GM19372 (cell line): ENCODE measurements around the gene FAAH2.
"Not testable (repeated sequence)": the region's sequence is repeated elsewhere in the genome, so short reads cannot be mapped to it uniquely, and the experiment has no call there.

ENCODE experiments used
- ATAC-seq: cut with Tn5 transposase; IDR thresholded peaks from one replicate; pipeline ENCODE4 v1.9.1; 2021; ENCODE audit warnings: mild to moderate bottlenecking, low read depth, moderate library complexity; ENCODE audit not compliant: unreplicated experiment

FAAH2 gene, protein sequence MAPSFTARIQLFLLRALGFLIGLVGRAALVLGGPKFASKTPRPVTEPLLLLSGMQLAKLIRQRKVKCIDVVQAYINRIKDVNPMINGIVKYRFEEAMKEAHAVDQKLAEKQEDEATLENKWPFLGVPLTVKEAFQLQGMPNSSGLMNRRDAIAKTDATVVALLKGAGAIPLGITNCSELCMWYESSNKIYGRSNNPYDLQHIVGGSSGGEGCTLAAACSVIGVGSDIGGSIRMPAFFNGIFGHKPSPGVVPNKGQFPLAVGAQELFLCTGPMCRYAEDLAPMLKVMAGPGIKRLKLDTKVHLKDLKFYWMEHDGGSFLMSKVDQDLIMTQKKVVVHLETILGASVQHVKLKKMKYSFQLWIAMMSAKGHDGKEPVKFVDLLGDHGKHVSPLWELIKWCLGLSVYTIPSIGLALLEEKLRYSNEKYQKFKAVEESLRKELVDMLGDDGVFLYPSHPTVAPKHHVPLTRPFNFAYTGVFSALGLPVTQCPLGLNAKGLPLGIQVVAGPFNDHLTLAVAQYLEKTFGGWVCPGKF

DNA sequence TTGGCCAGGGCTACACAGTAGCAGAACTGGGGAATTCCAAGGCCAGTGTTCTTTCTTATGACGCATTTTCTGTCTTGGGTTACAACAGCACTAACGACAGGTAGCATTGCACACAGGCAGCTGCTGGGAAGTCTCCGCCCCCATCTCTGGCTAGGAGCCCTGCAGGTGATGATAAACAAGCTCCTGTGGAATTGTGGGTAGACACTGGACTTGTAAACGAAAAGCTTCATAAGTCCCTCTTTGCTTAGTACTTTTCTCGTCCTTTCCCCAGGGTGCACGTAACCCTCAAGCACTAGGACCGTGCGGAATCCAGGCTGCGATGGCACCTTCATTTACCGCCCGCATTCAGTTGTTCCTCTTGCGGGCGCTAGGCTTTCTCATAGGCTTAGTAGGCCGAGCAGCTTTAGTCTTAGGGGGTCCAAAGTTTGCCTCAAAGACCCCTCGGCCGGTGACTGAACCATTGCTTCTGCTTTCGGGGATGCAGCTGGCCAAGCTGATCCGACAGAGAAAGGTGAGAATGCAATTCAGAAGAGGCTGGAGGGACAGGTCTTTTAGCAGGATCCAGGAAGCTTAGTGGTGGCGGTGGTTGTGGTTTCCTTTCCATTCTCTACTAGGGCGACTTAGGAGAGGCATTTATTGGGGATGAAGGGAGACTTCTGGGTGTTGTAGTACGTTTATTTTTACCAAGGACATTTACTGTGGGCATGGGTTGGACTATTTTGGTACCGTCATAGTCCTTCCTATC is at the start of gene FAAH2:
Gene FAAH2 (plus strand): TSS at position 200 of the 745 bp plus-strand sequence. CDS start 120 bp downstream, at position 320.
- ATAC-seq, result peak; percentile 89

DNA sequence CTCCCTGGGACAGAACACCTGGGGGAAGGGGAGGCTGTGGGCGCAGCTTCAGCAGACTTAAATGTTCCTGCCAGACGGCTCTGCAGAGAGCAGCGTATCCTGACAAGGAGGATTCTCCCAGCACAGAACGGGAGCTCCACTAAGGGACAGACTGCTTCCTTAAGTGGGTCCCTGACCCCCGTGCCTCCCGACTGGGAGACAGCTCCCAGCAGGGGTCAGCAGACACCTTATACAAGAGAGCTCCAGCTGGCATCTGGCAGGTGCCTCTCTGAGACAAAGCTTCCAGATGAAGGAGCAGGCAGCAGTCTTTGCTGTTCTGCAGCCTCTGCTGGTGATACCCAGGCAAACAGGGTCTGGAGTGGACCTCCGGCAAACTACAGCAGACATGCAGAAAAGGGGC is 44.5 kb upstream of the FAAH2 start:
- ATAC-seq, result no peak

DNA sequence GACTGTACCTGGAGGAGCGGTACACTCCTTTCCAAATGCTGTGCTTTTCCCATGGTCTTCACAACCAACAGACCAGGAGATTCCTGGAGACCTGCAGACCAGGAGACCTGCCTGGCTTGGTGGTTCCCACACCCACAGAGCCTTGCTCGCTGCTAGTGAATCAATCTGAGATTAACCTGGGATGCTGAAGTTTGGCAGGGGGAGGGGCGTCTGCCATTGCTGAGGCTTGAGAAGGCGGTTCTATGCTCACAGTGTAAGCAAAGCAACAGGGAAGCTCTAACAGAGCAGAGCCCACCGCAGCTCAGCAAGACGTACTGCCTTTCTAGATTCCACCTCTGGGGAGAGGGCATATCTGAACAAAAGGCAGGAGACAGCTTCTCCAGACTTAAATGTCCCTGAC is 34.5 kb upstream of the FAAH2 start:
- no peak for ATAC-seq

DNA sequence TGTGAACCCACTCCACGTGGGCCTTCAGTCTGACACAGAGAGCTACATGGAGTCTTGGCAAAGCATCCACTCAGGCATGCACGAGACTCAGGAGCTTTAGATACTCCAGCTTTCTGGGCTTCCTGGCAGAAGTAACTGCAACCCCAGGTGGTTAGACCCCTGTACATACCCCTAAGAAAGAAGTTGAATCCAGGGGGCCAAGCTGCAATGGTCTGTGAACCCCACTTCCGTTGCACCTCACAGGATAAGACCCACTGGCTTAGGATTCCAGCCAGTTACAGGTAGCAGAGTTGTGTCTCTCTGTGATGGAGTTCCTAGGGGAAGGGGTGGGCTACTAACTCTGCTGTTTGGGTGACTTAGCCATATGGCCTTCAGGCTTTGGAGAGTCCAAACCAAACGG is 21.4 kb upstream of the FAAH2 start:
- ATAC-seq, result no peak

DNA sequence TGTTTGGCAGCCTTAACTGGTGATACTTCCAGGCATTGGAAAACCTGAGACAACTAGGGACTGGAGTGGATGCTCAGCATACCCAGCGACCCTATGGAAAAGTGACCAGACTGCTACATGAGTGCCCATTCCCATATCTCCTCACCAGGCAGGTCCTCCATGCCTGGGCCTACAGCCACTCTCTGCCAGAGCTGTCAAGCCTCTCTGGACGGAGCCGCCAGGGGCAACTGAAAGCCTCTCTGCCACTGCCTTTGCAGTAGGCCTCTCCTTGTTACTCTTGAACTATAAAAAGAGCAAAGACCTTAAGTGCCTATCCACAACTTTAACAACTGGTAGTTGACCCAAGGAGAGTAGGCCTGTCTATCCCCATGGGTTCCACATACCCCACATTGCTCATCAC is 20.2 kb upstream of the FAAH2 start:
- no peak for ATAC-seq

DNA sequence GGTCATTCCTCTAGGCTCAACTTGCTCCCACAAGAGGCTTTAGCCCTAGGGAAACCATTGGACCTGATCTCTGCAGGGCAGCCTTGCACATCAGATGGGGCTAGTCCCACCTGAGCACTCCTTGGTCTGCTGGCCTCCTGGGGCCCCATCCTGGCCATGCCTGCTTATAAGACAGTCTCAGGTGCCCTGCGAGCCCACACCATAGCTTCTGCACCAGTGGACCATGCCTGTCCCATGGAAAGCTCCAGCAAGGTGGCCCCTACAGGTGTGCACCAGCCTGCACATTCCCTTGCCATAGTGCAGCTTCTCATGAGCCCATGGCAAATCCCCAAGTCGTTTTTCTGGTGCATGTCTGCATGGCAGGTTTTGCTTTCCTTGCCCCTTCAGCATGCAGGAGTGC is 19.6 kb upstream of the FAAH2 start:
- ATAC-seq, result no peak

DNA sequence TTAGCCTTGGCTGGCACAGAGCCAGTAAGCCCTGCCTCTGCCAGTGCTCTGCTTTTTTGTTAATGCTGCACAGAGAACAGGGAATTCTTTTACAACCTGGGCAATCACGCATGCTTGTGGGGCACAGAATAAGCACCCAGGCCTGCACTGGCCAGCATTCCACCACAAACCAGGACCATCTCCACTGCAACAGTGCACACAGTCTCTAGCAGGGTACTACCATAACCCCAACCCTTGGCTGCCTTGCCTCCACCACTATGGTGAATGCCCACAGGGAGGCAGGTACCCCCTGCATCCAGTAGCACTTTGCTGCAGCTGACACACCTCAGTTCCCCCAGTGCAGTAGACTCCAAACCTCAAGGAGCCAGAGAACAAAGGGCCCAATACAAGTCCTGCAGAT is 19.2 kb upstream of the FAAH2 start:
- ATAC-seq, result no peak

DNA sequence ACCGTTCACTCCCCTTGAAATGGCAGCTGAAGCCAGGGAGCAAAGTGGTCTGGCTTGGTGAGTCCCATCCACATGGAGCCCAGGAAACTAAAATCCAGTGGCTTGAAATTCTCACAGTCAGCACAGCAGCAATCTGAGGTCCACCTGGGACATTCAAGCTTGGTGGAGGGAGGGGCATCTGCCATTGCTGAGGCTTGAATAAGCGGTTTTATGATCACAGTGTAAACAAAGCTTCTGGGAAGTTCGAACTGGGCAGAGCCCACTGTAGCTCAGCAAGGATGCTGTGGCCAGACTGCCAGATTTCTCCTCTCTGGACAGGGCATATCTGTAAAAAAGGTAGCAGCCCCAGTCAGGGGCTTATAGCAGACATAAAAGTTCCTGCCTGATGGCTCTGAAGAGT is 15.5 kb upstream of the FAAH2 start:
- ATAC-seq, result no peak

DNA sequence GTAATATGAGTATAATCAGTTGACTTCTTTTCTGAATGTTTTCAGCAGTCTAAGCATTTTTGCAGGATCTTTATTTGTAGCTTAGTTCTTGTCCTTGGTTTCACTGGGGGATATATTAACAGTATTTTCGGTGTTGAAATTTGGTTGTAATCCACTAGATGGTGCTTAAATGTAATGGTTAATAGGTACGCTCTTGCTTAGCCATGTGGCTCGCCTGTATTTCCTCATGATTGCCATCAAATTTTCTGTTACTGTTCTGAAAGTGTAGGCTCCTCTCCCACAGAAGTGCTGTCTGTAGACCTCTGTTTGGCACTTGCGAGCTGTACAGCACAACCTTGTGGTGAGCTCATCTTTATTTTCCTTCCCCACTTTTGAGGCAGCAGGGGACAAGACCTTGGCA is 3.9 kb upstream of the FAAH2 start:
- ATAC-seq, result no peak

DNA sequence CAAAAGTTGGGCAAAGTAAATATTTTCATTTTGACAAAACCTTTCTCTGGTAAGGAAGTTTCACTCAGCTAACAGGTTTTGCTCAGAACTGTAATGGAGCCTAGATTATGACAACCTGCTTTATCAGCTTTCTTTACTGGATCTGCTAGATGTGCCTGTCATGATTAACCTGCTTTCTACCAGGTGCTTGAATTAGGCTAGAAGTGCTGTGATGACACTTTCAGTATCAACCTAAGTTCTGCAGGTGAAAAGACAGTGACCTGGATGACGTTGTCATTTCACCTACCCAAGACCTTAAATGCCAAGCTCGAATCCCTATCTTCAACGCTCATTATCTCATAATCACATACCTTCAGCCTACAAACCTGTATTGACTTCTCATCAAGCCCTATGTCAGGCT is 1.5 kb upstream of the FAAH2 start:
- ATAC-seq, result no peak

DNA sequence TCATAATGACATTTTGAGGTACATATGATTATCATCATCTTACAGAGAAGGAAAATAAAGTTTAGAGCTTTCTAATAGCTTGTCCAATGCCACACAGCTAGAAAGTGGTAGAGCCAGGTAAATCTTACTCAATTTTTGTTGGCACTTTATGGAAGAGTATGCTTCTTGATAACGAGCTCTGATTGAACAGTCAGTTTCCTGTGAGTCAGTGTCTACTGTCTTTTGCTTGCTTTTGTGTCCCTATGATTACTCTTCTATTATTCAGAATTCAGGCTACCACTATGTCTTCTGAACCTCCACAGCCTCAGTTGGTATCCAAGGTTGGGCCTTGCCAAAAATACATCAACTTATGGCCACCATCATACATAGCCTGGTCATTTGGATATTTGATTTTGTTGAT is 2.6 kb downstream of the FAAH2 start:
- ATAC-seq, result no peak

DNA sequence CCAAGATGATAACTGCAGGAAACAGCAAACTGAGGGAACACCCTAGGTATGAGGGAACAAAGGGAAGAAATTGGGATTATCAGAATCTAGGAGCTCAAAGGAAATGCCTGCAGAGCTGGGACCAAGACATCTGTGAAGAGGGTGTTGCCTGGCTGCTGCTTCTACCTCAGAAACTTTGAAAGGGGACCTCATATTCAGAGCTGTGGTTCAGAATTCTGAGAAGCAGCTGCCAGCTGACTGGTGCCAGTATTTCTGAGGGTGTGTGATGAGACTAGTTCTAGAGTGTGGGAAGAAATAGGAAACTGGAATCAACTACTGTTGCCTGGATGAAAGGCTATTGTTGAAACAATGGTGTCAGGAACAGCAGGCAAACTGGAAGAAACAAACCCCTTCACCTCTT is 8.5 kb downstream of the FAAH2 start:
- no peak for ATAC-seq

DNA sequence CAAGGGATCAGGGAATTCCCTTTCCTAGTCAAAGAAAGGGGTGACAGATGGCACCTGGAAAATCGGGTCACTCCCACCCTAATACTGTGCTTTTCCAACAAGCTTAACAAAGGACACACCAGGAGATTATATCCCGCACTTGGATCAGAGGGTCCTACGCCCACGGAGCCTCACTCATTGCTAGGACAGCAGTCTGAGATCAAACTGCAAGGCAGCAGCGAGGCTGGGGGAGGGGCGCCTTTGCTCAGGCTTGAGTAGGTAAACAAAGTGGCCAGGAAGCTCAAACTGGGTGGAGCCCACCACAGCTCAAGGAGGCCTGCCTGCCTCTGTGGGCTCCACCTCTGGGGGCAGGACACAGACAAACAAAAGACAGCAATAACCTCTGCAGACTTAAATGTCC is 9.2 kb downstream of the FAAH2 start:
- ATAC-seq, result not testable (repeated sequence)

DNA sequence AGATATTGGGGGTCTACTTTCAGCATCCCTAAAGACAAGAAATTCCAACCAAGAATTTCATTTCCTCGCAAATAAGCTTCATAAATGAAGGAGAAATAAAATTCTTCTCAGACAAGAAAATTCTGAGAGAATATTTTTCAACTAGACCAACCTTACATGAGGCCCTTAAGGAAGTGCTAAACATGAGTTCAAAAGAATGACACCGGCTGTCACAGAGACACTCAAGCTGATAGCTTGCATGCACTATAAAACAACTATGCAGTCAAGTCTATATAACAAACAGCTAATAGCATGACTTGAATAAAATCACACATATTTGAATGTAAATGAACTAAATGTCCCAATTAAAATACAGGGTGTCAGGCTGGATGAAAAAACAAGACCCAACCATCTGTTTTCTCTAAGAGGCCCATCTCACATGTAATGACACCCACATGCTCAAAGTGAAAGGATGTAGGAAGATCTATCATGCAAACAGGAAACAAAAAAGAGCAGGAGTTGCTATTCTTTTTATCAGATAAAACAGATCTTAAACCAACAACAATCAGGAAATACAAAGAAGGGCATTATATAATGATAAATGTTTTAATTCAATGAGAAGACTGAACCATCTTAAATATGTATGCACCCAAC is 27.2 kb downstream of the FAAH2 start:
- ATAC-seq, result no peak

DNA sequence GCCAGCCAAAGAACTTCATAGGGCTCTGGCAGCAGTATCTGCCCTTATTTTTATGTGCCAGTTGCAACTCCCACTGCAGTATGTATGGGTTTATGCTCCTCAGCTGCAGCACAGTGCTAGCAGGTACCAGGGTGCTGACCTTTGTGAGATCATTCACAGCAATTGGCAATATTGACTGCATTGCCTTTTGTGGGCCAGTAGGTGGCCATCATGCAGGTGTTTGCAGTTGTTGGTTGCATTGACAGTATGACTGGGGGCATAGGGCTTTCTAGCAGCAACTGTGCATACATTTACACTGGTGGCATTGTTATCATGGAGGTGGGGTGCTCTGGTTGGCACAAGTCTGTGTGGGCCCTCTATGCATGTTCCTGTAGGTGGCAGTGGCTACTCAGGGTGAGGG is 42.5 kb downstream of the FAAH2 start:
- no peak for ATAC-seq

DNA sequence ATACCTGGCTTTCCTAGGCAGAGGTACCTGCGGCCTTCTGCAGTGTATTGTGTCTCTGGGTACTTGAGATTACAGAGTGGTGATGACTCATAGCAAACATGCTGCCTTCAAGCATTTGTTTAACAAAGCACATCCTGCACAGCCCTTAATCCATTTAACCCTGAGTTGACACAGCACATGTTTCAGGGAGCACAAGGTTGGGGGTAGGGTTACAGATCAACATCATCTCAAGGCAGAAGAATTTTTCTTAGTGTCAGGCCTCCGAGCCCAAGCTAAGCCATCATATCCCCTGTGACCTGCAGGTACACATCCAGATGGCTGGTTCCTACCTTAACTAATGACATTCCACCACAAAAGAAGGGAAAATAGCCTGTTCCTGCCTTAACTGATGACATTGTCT is 49.3 kb downstream of the FAAH2 start:
- ATAC-seq, result not testable (repeated sequence)

DNA sequence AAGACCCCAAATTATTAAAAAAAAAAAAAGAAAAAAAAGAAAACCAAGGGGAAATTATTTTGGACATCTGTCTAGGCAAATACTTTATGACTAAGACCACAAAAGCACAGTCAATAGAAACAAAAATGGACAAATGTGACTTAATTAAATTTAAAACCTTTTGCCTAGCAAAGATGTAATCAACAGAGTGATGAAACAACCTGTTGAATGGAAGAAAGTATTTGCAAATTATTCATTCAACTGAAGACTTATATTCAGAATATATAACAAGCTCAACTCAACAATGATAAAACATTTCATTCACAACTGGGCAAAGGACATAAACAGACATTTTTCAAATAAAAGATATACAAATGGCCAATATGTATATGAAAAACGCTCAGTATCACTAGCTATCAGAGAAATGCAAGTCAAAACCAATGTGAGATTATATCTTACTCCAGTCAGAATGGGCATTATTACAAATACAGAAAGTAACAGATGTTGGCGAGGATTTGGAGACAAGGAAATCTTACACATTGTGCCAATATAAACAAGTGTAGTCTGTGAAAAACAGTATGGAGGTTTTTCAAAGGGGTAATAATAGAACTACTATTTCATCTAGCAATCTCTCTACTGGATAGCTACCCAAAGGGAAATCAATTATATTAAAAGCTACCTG is 67.1 kb downstream of the FAAH2 start:
- ATAC-seq, result no peak

DNA sequence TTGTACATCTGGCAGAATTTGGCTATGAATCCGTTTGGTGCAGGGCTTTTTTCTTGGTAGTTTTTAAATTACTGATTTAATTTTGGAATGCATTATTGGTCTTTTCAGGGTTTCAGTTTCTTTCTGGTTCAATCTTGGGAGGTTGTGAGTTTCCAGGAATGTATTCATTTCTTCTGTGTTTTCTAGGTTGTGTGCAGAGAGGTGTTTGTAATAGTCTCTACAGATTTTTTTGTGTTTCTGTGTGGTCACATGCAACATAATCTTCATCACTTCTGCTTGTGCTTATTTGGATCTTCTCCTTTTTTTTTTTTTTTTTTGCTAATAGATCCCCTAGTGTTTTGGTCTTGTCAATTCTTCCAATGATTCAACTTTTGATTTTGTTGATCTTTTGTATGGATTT is 77.6 kb downstream of the FAAH2 start:
- ATAC-seq, result no peak

DNA sequence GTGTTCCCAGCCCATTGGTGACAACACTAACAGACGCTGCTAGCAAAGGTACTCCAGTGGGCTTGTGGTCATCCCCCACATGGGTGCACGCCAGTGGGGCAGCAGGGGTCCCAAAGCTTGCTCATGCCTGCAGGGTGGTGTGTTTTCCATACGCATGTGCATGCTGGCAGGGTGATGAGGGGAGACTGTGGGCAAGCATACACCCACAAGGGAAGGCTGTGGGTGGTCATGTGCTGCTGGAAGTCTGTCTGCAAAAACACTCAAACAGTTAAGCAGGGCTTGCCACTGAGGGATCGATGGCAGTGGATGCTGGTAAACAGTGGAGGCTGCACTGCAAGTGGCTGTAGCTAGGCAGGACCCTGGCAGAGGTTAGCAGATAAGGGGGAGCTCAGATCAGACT is 79.9 kb downstream of the FAAH2 start:
- ATAC-seq, result no peak

DNA sequence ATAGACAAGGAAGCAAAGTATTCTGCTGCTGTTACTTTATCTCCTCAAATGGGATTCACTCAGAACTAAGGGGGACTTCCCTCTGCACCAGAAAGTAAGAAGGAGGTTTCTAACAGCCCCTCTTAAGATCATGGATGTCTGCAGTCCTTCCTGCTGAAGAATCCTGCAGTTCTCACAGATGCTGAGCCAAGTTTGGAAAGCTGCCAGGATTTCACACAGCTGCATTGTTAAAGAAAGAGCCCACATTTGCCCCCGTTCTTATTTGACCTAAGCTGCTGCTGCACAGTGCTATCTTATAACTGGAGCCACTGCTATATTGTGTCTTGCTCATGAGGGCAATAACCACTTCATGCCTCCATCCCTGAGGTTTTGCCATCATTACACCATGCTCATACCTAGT is 81.1 kb downstream of the FAAH2 start:
- no peak for ATAC-seq

DNA sequence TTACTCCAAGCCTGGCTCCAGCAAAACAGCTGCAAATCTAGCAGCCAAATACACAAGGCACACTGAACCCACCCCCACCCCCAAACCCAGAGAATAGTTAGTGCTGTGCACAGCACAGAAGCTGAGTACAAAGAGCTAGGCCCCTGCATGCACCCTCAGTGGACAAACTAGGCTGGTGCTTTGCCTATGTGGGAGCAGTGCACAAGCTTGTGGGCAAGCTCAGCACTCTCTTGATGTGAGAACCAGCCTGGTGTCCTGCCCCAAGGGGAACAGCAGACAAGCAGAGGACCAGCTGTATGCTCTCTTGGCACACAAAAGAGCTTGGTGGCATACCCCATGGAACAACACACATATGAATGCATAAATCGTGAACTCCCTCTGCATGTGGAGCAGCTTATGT is 81.7 kb downstream of the FAAH2 start:
- ATAC-seq, result no peak
